Suppressor macrophage (primary cell): ENCODE data around the gene CCL1.
A peak's percentile ranks its signal among the peaks of the same experiment; 100 is the strongest.
"Not testable (repeated sequence)": the region's sequence is repeated elsewhere in the genome, so short reads cannot be mapped to it uniquely, and the experiment has no call there.

Experiments
- DNase-seq, 4 experiments: peaks; one replicate each; pipeline ENCODE4 v3.0.0-alpha.2; 2020 to 2022

CCL1 gene

DNA sequence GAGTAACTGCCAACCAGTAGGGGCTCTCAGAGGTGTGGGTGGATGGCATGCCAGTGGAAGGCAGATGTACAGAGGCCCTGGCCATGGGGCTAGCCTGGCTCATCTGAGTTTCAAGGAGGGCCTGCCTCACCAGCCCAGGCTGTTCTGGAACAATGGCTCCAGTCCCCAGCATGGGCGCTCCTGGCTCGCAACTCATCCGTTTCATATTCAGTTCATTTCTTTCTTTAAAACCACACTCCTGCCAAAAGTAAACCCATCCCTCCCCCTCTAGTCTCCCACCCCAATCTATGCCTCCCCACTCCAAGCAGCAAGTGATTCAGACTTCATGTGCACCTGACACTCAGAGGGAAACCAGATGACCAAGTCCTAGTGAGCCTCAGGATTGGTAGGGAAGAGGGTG, 4.4 kb downstream of the CCL1 start:
- DNase-seq, result no peak

DNA sequence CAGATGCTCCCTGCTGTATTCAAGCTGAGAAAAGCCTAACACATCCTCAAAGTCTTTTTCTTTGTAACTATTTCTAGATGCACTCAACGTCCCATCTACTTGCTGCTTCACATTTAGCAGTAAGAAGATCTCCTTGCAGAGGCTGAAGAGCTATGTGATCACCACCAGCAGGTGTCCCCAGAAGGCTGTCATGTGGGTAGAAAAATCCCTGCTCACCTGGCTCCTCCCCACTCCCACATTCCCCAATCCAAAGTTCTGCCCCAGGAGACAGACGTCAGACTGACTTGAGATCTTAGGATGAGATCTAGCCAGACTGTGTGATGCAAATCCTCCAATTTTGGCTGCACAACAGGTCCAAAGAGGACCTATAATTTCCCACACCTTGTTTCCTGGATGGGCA, 5.6 kb downstream of the CCL1 start:
- DNase-seq, result peak in 1 of 4 experiments; percentile 0

DNA sequence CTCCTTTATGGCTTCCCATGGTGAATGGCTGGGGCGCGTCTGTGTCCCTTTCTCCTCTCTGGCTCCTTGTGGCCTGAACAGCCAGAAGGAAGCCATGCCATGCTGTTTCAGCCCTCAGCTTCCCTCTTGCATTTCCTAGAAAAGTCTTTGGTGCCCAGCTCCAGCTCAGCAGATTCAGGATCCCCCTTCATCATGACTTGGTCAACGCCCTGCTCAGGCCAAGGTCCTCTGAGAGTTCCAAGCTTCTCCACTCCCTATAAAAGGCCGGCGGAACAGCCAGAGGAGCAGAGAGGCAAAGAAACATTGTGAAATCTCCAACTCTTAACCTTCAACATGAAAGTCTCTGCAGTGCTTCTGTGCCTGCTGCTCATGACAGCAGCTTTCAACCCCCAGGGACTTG, 6.8 kb downstream of the CCL1 start, which contains the start of gene CCL13:
CCL13 (plus strand) TSS at position 287 of the 400 bp plus-strand sequence; CDS start at position 334, 47 bp downstream.
- DNase-seq, result no peak

GRCh38 chr17:34354637-34355036, 8.4 kb downstream of the CCL1 start:
- peak in 1 of 4 experiments; percentile 52 for DNase-seq

DNA sequence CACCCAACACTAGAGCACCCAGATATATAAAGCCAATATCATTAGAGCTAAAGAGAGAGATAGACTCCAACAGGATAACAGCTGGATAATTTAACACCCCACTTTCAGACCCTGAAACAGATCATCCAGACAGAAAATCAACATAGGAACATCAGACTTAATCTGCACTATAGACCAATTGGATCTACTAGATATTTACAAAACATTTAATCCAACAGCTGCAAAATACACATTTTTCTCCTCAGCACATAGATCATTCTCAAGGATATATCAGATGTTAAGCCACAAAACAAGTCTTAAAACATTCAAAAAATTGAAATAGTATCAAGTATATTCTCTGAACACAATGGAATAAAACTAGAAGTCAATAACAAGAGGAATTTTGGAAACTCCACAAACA, 10.8 kb downstream of the CCL1 start:
- no peak for DNase-seq

DNA sequence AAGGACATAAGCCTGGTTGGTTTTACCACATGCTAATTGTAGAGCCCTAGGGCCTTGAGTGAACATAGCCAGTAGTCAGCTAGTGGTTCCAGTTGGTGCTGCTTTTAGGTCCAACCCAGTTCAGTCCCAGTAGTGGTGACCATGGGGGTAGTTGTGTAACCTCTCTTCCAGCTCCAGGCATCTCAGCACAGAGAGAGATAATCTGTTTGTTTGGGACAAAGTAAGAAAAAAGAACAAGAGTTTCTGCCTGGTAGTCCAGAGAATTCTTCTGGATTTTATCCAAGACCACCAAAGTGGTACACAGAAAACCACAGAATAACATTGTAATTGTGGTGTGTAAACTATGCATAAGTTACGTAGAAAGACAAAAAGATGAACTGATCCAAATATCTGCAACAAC, 11.9 kb downstream of the CCL1 start:
- DNase-seq, result no peak

DNA sequence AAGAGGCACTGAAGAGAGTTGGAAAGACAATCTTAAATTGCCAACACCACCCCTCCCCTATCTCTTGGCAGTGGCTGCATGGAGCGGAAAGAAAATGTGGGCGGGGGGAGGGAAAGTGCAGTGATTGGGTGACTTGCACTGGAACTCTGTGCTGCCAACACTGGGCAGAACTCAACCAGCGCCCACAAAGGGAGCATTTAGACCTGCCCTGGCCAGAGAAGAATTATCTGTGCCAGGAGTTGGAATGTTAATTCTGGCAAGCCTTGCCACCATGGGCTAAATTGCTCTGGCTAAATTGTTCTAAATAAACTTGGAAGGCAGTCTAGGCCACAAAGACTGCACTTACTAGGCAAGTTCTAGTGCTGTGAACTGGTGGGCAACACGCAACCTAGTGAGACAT, 13.3 kb downstream of the CCL1 start:
- no peak for DNase-seq

- DNase-seq, result peak in 3 of 4 experiments; percentile 44 to 52 (median 49)
These were observed 16.0 kb downstream of the CCL1 start for GRCh38 chr17:34347063-34347462.

DNA sequence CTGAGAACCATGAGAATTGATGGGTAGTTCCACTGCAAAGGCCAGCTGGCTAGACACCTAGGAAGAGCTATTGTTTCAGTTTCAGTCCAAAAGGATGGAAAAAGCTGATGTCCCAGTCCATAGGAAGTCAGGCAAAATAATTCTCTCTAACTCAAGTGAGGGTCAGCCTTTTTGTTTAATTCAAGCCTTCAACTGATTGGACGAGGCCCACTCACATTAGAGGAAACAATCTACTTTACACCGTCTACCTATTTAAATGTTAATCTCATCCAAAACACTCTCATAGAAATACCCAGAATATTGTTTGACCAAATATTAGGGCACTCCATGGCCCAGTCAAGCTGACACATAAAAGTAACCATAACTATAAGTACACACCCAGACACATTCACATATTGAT, 21.1 kb downstream of the CCL1 start:
- no peak for DNase-seq

DNA sequence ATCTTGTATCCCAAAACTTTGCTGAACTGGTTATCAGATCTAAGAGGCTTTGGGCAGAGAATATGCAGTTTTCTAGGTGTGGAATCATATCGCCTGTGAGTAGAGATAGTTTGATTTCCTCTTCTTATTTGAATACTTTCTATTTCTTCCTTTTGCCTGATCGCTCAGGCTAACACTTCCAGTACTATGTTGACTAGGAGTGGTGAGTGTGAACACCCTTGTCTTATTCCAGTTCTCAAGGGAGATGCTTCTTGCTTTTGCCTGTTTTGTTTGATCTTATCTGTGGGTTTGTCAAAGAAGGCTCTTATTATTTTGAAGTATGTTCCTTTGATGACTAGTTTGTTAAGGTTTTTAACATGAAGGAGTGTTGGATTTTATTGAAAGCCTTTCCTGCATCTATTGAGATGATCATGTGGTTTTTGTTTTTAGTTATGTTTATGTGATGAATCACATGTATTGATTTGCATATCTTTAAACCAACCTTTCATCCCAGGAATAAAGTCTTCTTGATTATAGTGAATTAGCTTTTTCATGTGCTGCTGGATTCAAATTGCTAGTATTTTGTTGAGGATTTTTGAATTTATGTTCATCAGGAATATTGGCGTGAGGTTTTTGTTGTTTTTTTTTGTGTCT, 23.8 kb downstream of the CCL1 start:
- no peak for DNase-seq

DNA sequence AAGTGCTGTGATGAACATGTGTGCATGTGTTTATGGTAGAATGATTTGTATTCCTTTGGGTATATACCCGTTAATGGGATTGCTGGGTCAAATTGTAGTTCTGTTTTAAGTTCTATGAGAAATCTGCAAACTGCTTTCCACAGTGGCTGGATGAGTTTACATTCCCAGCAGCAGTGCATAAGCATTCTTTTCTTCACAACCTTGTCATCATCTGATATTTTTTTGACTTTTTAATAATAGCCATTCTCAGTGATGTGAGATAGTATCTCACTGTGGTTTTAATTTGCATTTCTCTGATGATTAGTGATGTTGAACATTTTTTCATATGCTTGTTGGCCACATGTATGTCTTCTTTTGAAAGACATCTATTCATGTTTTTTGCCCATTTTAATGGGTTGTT, 25.3 kb downstream of the CCL1 start:
- DNase-seq, result no peak

- DNase-seq, result not testable (repeated sequence)
These were observed 35.5 kb downstream of the CCL1 start for GRCh38 chr17:34327580-34327979.

DNA sequence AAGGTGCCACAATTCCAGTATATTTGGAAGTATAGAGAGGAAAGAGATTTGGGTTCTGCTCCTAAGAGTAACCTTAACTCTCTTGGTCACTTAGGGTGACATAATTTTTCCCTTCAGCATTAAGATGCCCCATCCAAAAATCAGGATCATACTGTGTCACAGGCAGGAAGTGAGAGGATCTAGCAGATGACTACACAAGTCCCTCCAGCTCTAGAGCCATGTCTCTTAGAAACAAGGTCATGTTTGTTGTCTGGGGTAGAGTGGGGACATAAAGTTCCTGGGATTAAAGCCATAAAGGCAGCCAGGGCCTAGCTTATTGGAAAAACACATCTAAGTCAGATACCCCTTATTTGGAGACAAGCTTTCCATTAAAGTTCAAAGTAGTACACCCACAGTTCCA, 41.1 kb downstream of the CCL1 start:
- DNase-seq, result peak in 1 of 4 experiments; percentile 16

DNA sequence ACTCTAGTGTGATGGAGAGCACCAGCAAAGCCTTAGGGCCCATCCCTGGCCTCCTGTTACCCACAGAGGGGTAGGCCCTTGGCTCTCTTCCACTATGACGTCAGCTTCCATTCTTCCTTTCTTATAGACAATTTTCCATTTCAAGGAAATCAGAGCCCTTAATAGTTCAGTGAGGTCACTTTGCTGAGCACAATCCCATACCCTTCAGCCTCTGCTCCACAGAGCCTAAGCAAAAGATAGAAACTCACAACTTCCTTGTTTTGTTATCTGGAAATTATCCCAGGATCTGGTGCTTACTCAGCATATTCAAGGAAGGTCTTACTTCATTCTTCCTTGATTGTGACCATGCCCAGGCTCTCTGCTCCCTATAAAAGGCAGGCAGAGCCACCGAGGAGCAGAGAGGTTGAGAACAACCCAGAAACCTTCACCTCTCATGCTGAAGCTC, 44.0 kb downstream of the CCL1 start, which contains the start of gene CCL8:
CCL8 (plus strand) TSS at position 397 of the 445 bp plus-strand sequence. CDS start 67 bp downstream, outside the sequence.
- DNase-seq, result peak; percentile 29 to 62 (median 50)

DNA sequence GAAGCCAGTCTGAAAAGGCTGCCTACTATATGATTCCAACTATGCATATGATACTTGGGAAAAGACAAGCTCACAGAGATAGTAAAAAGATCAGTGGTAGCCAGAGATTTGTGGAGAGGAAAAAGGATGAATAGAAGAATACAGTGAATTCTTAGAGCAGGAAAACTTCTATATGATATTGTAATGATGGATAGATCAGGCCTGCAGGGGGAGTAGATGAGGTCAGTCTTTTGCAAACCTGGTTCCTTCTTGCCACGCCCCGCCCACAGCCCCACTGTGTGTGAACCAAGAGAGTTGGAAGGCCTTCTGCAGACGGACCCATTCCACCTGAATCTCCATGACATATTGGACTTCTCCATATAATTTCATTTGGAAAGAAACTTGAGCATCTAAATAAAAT, 44.6 kb downstream of the CCL1 start:
- peak; percentile 37 to 80 (median 65) for DNase-seq

DNA sequence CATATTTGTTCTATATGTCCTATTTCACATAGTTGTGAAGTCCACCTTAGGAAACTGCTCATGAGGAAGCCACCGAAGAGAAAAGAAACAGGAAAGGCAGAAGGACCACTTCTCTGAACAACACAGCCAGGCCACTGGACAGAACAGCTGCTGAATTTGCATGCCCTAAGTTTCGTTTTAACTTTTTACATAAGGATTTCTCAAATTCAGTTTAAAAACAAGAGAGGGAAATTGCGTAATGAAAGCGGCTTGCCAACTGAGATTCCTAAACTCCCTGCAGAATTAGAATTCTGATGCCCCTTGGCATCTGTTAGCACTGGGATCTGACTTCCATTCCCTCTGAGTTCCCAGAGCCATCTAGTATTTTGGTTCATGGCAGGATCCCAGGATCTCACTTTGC, 48.8 kb downstream of the CCL1 start:
- peak; percentile 49 to 82 (median 67) for DNase-seq

DNA sequence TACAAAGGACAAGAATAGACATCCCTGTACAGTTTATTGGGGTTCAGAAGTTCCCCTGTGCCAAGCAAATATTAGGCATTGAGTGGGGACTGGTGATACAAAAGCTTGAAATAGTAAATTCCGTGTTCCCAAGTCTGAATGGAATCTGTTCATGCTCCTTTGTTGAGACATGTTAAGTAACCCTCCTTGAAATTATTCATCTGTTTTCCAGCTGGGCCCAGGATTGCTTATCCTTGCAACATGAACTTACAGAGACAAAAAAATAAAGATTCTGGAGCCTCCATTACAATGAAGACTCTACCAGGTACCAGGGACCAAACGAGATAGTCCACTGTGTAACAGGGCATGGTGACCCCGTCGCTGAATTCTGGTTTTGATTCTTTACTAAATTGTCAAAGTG, 49.9 kb downstream of the CCL1 start:
- DNase-seq, result no peak

DNA sequence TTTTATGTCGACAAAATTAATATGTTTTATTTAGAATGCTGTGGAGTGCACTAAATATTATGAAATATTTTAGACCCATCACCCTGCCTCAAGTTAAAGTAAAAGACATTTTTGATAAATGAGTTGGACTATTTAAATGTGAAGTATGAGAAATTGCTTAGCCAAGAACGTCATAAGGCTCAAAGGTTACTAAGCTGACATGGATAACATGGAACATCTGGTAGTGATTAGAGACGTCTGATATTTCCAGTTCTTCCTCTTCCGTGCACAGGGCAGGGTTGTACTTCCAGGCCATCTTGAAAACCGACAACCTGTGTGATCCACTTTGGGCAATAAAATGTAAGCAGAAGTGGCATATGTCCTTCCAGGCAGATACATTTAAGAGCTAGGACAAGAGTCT, 51.0 kb downstream of the CCL1 start:
- no peak for DNase-seq

- no peak for DNase-seq
These were observed 51.7 kb downstream of the CCL1 start for GRCh38 chr17:34311291-34311690.
